Uterus (tissue), 2 donors: Measurements from ENCODE around the gene OPCML.

Experiments used
- CTCF ChIP-seq, 4 experiments: fragments of 200-600 bp in 2 of 4; fragments of 450-650 bp in 2 of 4; sonication (generic) in 2 of 4; IDR thresholded peaks; one replicate each; pipeline ENCODE4 v1.5.1; 2016 to 2019; ENCODE audit warnings: antibody characterized with exemption in 4 of 4, mild to moderate bottlenecking in 2 of 4, moderate library complexity in 1 of 4
- POLR2A ChIP-seq, 2 donors: fragments of 450-650 bp; IDR thresholded peaks; one replicate each; pipeline ENCODE4 v1.6.1; 2016; ENCODE audit warnings: antibody characterized with exemption in 2 of 2, mild to moderate bottlenecking in 1 of 2, moderate library complexity in 1 of 2

DNA sequence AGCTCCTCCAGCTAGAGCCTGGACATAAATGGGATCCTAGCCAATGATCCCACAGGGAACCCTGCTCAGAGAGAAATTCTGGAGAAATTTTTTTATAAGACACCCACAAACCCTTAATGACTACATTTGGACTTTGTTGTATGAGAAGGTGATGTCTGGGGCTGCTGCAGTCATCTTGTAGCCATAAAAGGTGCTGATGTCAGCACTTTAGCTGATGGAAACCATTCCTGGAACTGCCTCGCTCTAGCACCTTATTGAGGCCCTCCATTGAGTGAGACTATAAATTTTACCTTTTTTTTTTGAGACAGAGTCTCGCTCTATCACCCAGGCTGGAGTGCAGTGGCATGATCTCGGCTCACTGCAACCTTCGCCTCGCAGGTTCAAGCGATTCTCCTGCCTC lies 610.7 kb downstream of the OPCML start:
- TF ChIP-seq CTCF (IDR thresholded peaks at IDR 0.05) (no peak), POLR2A (IDR thresholded peaks at IDR 0.05) (no peak)
